PC-3 (cell line): ENCODE data around the gene YPEL1. TPM values are rescaled to one million over a fixed set of nuclear protein-coding genes. Genes with fewer than 3 reads are reported as not detected.

Source experiments
- microRNA-seq: library from miRNA; unstranded; fragments of <30 nt; microRNA quantifications from one replicate; pipeline ENCODE4 v1.1.0, GENCODE V29; 2020; ENCODE audit not compliant: unreplicated experiment
- total RNA-seq: library from RNA; depleted of rRNA; stranded (reverse); fragments of >200 nt; gene quantifications from 2 replicates; pipeline ENCODE4 v1.2.3, GENCODE V29; 2014; rRNA removed

Gene YPEL1
- total RNA-seq, 1 experiment from 2014 or later: 3.2 TPM

Small RNAs within 50 kb of the gene (microRNA-seq; reads per million reads assigned to microRNA genes)
- 897 reads per million, percentile 83 among the genes with 10 or more reads in this experiment for gene MIR130B
- 48.6 reads per million, percentile 57 among the genes with 10 or more reads in this experiment for gene MIR301B

Other genes with a start within 250 kb of the YPEL1 start
- gene RIMBP3C, start 184.3 kb downstream of the YPEL1 start, total RNA-seq: 0.29 TPM in 1 of 2 replicates, not detected in the other
- gene UBE2L3, start 168.1 kb downstream of the YPEL1 start, total RNA-seq: 50.7 and 72.0 TPM in 2 replicates
- gene YDJC, start 105.8 kb downstream of the YPEL1 start, total RNA-seq: 79.4 and 122 TPM in 2 replicates
- gene CCDC116, start 103.0 kb downstream of the YPEL1 start, total RNA-seq: not detected in 2 replicates
- gene SDF2L1, start 93.5 kb downstream of the YPEL1 start, total RNA-seq: 180 and 214 TPM in 2 replicates
- gene PPIL2, start 69.8 kb downstream of the YPEL1 start, total RNA-seq: 32.3 and 33.7 TPM in 2 replicates
- 25.1 and 32.8 TPM in 2 replicates for gene MAPK1, start 131.9 kb upstream of the YPEL1 start, total RNA-seq
- 40.4 and 46.2 TPM in 2 replicates for gene PPM1F, start 217.1 kb upstream of the YPEL1 start, total RNA-seq
- 42.4 and 44.5 TPM in 2 replicates for gene TOP3B, start 247.0 kb upstream of the YPEL1 start, total RNA-seq